Measurements from ENCODE around the gene LIAS. TPM values are rescaled to one million over a fixed set of nuclear protein-coding genes. Genes with fewer than 3 reads are reported as not detected.

The LIAS gene
- total RNA-seq, 1 experiment from 2014 or later: 23.1 TPM

GRCh38 chr4:39516407-39516966, 57.6 kb downstream of the LIAS start:
- no peak overlapping the region for H3K4me3 Mint-ChIP-seq
- no peaks in the 10 kb centered on the region for H3K9me3 Mint-ChIP-seq
- no peak overlapping the region for H3K27ac Mint-ChIP-seq
- TF ChIP-seq KAT7 (CRISPR knock-in tag; IDR thresholded peaks at IDR 0.05; ENCODE audit: borderline replicate concordance) (no peak), IRF1 (CRISPR knock-in tag; IDR thresholded peaks at IDR 0.05) (no peak), JUN (CRISPR knock-in tag; IDR thresholded peaks at IDR 0.05) (no peak), RORB (CRISPR knock-in tag; IDR thresholded peaks at IDR 0.05) (no peak), CREM (CRISPR knock-in tag; IDR thresholded peaks at IDR 0.05) (no peak), ZNF219 (CRISPR knock-in tag; IDR thresholded peaks at IDR 0.05; ENCODE audit: borderline replicate concordance) (no peak), JAZF1 (CRISPR knock-in tag; IDR thresholded peaks at IDR 0.05) (no peak), NR2C2 (CRISPR knock-in tag; IDR thresholded peaks at IDR 0.05) (no peak), ZNF121 (CRISPR knock-in tag; IDR thresholded peaks at IDR 0.05) (no peak)
- TF ChIP-seq, protein P1, sequence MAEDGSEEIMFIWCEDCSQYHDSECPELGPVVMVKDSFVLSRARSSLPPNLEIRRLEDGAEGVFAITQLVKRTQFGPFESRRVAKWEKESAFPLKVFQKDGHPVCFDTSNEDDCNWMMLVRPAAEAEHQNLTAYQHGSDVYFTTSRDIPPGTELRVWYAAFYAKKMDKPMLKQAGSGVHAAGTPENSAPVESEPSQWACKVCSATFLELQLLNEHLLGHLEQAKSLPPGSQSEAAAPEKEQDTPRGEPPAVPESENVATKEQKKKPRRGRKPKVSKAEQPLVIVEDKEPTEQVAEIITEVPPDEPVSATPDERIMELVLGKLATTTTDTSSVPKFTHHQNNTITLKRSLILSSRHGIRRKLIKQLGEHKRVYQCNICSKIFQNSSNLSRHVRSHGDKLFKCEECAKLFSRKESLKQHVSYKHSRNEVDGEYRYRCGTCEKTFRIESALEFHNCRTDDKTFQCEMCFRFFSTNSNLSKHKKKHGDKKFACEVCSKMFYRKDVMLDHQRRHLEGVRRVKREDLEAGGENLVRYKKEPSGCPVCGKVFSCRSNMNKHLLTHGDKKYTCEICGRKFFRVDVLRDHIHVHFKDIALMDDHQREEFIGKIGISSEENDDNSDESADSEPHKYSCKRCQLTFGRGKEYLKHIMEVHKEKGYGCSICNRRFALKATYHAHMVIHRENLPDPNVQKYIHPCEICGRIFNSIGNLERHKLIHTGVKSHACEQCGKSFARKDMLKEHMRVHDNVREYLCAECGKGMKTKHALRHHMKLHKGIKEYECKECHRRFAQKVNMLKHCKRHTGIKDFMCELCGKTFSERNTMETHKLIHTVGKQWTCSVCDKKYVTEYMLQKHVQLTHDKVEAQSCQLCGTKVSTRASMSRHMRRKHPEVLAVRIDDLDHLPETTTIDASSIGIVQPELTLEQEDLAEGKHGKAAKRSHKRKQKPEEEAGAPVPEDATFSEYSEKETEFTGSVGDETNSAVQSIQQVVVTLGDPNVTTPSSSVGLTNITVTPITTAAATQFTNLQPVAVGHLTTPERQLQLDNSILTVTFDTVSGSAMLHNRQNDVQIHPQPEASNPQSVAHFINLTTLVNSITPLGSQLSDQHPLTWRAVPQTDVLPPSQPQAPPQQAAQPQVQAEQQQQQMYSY (CRISPR knock-in tag; IDR thresholded peaks at IDR 0.05): no peak
- TF ChIP-seq, protein P2, sequence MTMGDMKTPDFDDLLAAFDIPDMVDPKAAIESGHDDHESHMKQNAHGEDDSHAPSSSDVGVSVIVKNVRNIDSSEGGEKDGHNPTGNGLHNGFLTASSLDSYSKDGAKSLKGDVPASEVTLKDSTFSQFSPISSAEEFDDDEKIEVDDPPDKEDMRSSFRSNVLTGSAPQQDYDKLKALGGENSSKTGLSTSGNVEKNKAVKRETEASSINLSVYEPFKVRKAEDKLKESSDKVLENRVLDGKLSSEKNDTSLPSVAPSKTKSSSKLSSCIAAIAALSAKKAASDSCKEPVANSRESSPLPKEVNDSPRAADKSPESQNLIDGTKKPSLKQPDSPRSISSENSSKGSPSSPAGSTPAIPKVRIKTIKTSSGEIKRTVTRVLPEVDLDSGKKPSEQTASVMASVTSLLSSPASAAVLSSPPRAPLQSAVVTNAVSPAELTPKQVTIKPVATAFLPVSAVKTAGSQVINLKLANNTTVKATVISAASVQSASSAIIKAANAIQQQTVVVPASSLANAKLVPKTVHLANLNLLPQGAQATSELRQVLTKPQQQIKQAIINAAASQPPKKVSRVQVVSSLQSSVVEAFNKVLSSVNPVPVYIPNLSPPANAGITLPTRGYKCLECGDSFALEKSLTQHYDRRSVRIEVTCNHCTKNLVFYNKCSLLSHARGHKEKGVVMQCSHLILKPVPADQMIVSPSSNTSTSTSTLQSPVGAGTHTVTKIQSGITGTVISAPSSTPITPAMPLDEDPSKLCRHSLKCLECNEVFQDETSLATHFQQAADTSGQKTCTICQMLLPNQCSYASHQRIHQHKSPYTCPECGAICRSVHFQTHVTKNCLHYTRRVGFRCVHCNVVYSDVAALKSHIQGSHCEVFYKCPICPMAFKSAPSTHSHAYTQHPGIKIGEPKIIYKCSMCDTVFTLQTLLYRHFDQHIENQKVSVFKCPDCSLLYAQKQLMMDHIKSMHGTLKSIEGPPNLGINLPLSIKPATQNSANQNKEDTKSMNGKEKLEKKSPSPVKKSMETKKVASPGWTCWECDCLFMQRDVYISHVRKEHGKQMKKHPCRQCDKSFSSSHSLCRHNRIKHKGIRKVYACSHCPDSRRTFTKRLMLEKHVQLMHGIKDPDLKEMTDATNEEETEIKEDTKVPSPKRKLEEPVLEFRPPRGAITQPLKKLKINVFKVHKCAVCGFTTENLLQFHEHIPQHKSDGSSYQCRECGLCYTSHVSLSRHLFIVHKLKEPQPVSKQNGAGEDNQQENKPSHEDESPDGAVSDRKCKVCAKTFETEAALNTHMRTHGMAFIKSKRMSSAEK (CRISPR knock-in tag; IDR thresholded peaks at IDR 0.05; ENCODE audit: borderline replicate concordance): no peak
- H3K36me3 Mint-ChIP-seq: peaks cover 45% of the 10 kb centered on the region
- H3K27me3 Mint-ChIP-seq (ENCODE audit: low read depth): no peaks in the 10 kb centered on the region
- DNase-seq (ENCODE audit: low spot score) (no peak), ATAC-seq (no peak)
- POLR2A ChIA-PET: no interaction called here
- no peaks in the 10 kb centered on the region for H3K4me1 Mint-ChIP-seq
- CTCF ChIA-PET: no interaction called here

GRCh38 chr4:39518484-39518883, 59.6 kb downstream of the LIAS start:
- H3K4me3 Mint-ChIP-seq: no peak overlapping the region
- no peaks in the 10 kb centered on the region for H3K4me1 Mint-ChIP-seq
- H3K27ac Mint-ChIP-seq: no peak overlapping the region
- no peak for TF ChIP-seq HMGA2 (CRISPR knock-in tag; IDR thresholded peaks at IDR 0.05)
- no peak for TF ChIP-seq ZNF396 (CRISPR knock-in tag; IDR thresholded peaks at IDR 0.05; ENCODE audit: borderline replicate concordance)
- TF ChIP-seq SMAD4 (CRISPR knock-in tag; IDR thresholded peaks at IDR 0.05): no peak
- TF ChIP-seq ZNF232 (CRISPR knock-in tag; IDR thresholded peaks at IDR 0.05): no peak
- TF ChIP-seq, protein P2 (CRISPR knock-in tag; IDR thresholded peaks at IDR 0.05; ENCODE audit: borderline replicate concordance): no peak
- TF ChIP-seq, protein P3, sequence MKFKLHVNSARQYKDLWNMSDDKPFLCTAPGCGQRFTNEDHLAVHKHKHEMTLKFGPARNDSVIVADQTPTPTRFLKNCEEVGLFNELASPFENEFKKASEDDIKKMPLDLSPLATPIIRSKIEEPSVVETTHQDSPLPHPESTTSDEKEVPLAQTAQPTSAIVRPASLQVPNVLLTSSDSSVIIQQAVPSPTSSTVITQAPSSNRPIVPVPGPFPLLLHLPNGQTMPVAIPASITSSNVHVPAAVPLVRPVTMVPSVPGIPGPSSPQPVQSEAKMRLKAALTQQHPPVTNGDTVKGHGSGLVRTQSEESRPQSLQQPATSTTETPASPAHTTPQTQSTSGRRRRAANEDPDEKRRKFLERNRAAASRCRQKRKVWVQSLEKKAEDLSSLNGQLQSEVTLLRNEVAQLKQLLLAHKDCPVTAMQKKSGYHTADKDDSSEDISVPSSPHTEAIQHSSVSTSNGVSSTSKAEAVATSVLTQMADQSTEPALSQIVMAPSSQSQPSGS (CRISPR knock-in tag; IDR thresholded peaks at IDR 0.05; ENCODE audit: borderline replicate concordance, low read depth): no peak
- TF ChIP-seq KAT7 (CRISPR knock-in tag; IDR thresholded peaks at IDR 0.05; ENCODE audit: borderline replicate concordance): no peak
- TF ChIP-seq MYBL2 (CRISPR knock-in tag; IDR thresholded peaks at IDR 0.05): no peak

More at GRCh38 chr4:39518484-39518883, 59.6 kb downstream of the LIAS start:
- peaks cover 30% of the 10 kb centered on the region for H3K36me3 Mint-ChIP-seq
- no peaks in the 10 kb centered on the region for H3K27me3 Mint-ChIP-seq (ENCODE audit: low read depth)
- ATAC-seq (no peak), DNase-seq (ENCODE audit: low spot score) (no peak)
- H3K9me3 Mint-ChIP-seq: no peaks in the 10 kb centered on the region
- ChIA-PET POLR2A (no interaction called here), CTCF (interaction anchor here (1.3 kb wide), 1 partner anchor 49 kb away, joined by 3 read pairs; no protein-coding TSS in a partner anchor)
